Bronchial epithelial cell (primary cell): Measurements from ENCODE around the gene GDF15. TPM values are rescaled to one million over a fixed set of nuclear protein-coding genes. Genes with fewer than 3 reads are reported as not detected.
A peak's percentile ranks its signal among the peaks of the same experiment; 100 is the strongest.
"Not testable (repeated sequence)": the region's sequence is repeated elsewhere in the genome, so short reads cannot be mapped to it uniquely, and the experiment has no call there.

Experiments used
- DNase-seq: peaks from one replicate; pipeline ENCODE4 v3.0.0-alpha.2; 2010; ENCODE audit warnings: low read depth
- FAIRE-seq: peaks from 2 replicates; lab custom pipeline; 2011; peaks lifted over from hg19 to GRCh38; lab: Jason Lieb, UNC
- H3K27me3 ChIP-seq: 2 replicates; pipeline ENCODE4 v1.5.1; 2011; ENCODE audit warnings: low read length; ENCODE audit not compliant: control insufficient read depth, insufficient read depth
- H3K36me3 ChIP-seq: 2 replicates; pipeline ENCODE4 v1.5.1; 2011; ENCODE audit warnings: low read length; ENCODE audit not compliant: control insufficient read depth, insufficient read depth
- H3K4me3 ChIP-seq: 2 replicates; pipeline ENCODE4 v1.5.1; 2011; ENCODE audit warnings: mild to moderate bottlenecking, low read depth, low read length, control low read depth
- total RNA-seq: library from RNA; depleted of rRNA; stranded (reverse); fragments of >200 nt; gene quantifications from 2 replicates; pipeline ENCODE4 v1.2.1, GENCODE V29; 2014
- TF ChIP-seq, protein P1 (sequence below): IDR thresholded peaks from 2 replicates; pipeline ENCODE4 v1.5.1; 2011; ENCODE audit warnings: mild to moderate bottlenecking, moderate library complexity, low read length, control low read depth, inconsistent platforms; ENCODE audit not compliant: insufficient read depth, severe bottlenecking

GDF15 gene
- total RNA-seq, 1 donor from 2014 or later = 123 TPM

GRCh38 chr19:18349524-18350128, 36.3 kb upstream of the GDF15 start:
- Histone ChIP-seq H3K36me3 (no peaks in the 10 kb centered on the region), H3K27me3 (no peaks in the 10 kb centered on the region), H3K4me3 (no peak overlapping the region)
- TF ChIP-seq, protein P1, sequence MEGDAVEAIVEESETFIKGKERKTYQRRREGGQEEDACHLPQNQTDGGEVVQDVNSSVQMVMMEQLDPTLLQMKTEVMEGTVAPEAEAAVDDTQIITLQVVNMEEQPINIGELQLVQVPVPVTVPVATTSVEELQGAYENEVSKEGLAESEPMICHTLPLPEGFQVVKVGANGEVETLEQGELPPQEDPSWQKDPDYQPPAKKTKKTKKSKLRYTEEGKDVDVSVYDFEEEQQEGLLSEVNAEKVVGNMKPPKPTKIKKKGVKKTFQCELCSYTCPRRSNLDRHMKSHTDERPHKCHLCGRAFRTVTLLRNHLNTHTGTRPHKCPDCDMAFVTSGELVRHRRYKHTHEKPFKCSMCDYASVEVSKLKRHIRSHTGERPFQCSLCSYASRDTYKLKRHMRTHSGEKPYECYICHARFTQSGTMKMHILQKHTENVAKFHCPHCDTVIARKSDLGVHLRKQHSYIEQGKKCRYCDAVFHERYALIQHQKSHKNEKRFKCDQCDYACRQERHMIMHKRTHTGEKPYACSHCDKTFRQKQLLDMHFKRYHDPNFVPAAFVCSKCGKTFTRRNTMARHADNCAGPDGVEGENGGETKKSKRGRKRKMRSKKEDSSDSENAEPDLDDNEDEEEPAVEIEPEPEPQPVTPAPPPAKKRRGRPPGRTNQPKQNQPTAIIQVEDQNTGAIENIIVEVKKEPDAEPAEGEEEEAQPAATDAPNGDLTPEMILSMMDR = peak; percentile 80
- FAIRE-seq (no peak), DNase-seq (peak; percentile 35)

GRCh38 chr19:18350490-18350889, 35.5 kb upstream of the GDF15 start:
- DNase-seq (no peak), FAIRE-seq (no peak)
- Histone ChIP-seq H3K36me3 (no peaks in the 10 kb centered on the region), H3K27me3 (no peaks in the 10 kb centered on the region), H3K4me3 (no peak overlapping the region)
- TF ChIP-seq, protein P1 = no peak

GRCh38 chr19:18351544-18351943, 34.4 kb upstream of the GDF15 start:
- H3K36me3 ChIP-seq = no peaks in the 10 kb centered on the region
- no peak overlapping the region for H3K4me3 ChIP-seq
- FAIRE-seq = no peak
- H3K27me3 ChIP-seq = no peaks in the 10 kb centered on the region
- no peak for DNase-seq
- TF ChIP-seq, protein P1 = no peak

GRCh38 chr19:18353378-18354005, 32.5 kb upstream of the GDF15 start:
- DNase-seq (no peak), FAIRE-seq (no peak)
- no peak overlapping the region for H3K4me3 ChIP-seq
- TF ChIP-seq, protein P1 = no peak
- H3K27me3 ChIP-seq = no peaks in the 10 kb centered on the region
- peaks cover 1% of the 10 kb centered on the region for H3K36me3 ChIP-seq

DNA sequence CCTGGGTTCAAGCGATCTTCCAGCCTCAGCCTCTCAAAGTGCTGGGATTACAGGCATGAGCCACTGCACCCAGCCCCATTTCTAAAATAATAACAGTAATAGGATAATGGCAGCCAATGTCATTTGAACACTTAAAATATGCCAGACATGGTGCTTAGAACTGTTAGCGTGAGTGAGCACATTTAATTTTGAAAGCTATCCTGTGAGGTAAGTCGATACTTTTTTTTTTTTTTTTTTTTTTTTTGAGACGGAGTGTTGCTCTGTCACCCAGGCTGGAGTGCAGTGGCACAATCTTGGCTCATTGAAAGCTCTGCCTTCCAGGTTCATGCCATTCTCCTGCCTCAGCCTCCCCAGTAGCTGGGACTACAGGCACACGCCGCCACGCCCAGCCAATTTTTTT, 31.2 kb upstream of the GDF15 start:
- H3K4me3 ChIP-seq, FAIRE-seq, H3K27me3 ChIP-seq, H3K36me3 ChIP-seq, DNase-seq: not testable (repeated sequence)

DNA sequence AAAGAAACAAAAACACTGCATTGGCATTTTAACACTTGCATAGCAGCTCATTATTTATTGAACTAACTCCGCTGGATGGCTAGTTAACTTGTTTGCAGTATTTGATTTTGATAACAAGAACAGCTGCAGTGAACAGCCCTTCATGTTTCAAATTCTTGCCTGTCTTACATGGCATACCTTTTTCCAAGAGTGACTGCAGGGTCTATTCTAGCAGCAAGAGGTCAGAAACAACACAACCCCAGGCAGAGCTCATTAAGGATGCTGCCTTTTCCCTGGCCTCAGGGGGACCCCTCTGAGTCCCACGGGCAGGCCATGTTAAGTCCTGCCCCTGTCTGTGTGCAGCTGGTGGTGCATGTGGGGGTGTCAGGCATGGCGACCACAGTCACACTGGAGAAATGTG, 28.9 kb upstream of the GDF15 start:
- DNase-seq (no peak), FAIRE-seq (no peak)
- peaks cover 1% of the 10 kb centered on the region for H3K36me3 ChIP-seq
- H3K27me3 ChIP-seq = no peaks in the 10 kb centered on the region
- TF ChIP-seq, protein P1 = no peak
- H3K4me3 ChIP-seq = no peak overlapping the region
